GM23338 (cell line): ENCODE results near the gene HSF5. TPM values are rescaled to one million over a fixed set of nuclear protein-coding genes. Genes with fewer than 3 reads are reported as not detected.

ENCODE experiments used
- ATAC-seq: fragments of 200-7000 bp; cut with Tn5 transposase; 3 replicates; pipeline ENCODE4 v1.9.1; 2020
- DNase-seq: peaks from one replicate; pipeline ENCODE4 v3.0.0-alpha.2; 2015; ENCODE audit warnings: low spot score
- H2AFZ ChIP-seq: fragments of 200-600 bp; sonication (generic); 2 replicates; pipeline ENCODE4 v1.8.0; 2016; ENCODE audit warnings: antibody characterized with exemption, mild to moderate bottlenecking, moderate library complexity
- H3F3A ChIP-seq: fragments of 200-600 bp; sonication (generic); replicated peaks from 2 replicates; pipeline ENCODE4 v1.8.0; 2017; ENCODE audit warnings: antibody characterized with exemption, mixed run types, low read depth
- H3K27ac ChIP-seq: fragments of 200-600 bp; sonication (generic); 2 replicates; pipeline ENCODE4 v1.6.1; 2016; ENCODE audit warnings: low read depth
- H3K27me3 ChIP-seq: fragments of 200-600 bp; sonication (generic); 2 replicates; pipeline ENCODE4 v1.8.0; 2016; ENCODE audit warnings: mild to moderate bottlenecking, mixed run types, moderate library complexity; ENCODE audit not compliant: insufficient read depth
- H3K36me3 ChIP-seq: fragments of 200-600 bp; sonication (generic); 2 replicates; pipeline ENCODE4 v1.8.0; 2016; ENCODE audit warnings: mild to moderate bottlenecking; ENCODE audit not compliant: insufficient read depth
- H3K4me1 ChIP-seq: fragments of 200-600 bp; sonication (generic); 2 replicates; pipeline ENCODE4 v1.8.0; 2016; ENCODE audit warnings: mild to moderate bottlenecking, moderate library complexity; ENCODE audit not compliant: insufficient read depth
- H3K4me2 ChIP-seq: fragments of 200-600 bp; sonication (generic); 2 replicates; pipeline ENCODE4 v1.7.1; 2017; ENCODE audit warnings: mixed run types
- H3K4me3 ChIP-seq: fragments of 200-600 bp; sonication (generic); 2 replicates; pipeline ENCODE4 v1.6.1; 2016; ENCODE audit warnings: mixed run types
- H3K79me2 ChIP-seq: fragments of 200-600 bp; sonication (generic); replicated peaks from 2 replicates; pipeline ENCODE4 v1.8.0; 2017; ENCODE audit warnings: mild to moderate bottlenecking; ENCODE audit not compliant: insufficient read depth
- H3K9me2 ChIP-seq: fragments of 200-600 bp; sonication (generic); 2 replicates; pipeline ENCODE4 v1.8.0; 2017; ENCODE audit not compliant: insufficient read depth
- H4K20me1 ChIP-seq: fragments of 200-600 bp; sonication (generic); replicated peaks from 2 replicates; pipeline ENCODE4 v1.8.0; 2017; ENCODE audit warnings: mild to moderate bottlenecking; ENCODE audit not compliant: insufficient read depth
- H3K27ac Mint-ChIP-seq: 2 replicates; pipeline ENCODE4 v1.8.0; 2020; ENCODE audit warnings: inconsistent platforms, mild to moderate bottlenecking, moderate library complexity, mixed read lengths
- H3K27me3 Mint-ChIP-seq: 3 replicates; pipeline ENCODE4 v1.8.0; 2022; ENCODE audit warnings: low read depth, mild to moderate bottlenecking, moderate library complexity, mixed read lengths, inconsistent platforms; ENCODE audit not compliant: insufficient read depth, poor library complexity
- H3K36me3 Mint-ChIP-seq: 3 replicates; pipeline ENCODE4 v1.8.0; 2021; ENCODE audit warnings: low read depth, mild to moderate bottlenecking, inconsistent platforms, moderate library complexity, mixed read lengths
- H3K4me1 Mint-ChIP-seq: 3 replicates; pipeline ENCODE4 v1.8.0; 2020; ENCODE audit warnings: mild to moderate bottlenecking, inconsistent platforms, mixed read lengths
- H3K4me3 Mint-ChIP-seq: 3 replicates; pipeline ENCODE4 v1.8.0; 2021; ENCODE audit warnings: moderate library complexity, mild to moderate bottlenecking, inconsistent platforms, mixed read lengths
- H3K9me3 Mint-ChIP-seq: 3 replicates; pipeline ENCODE4 v1.8.0; 2020; ENCODE audit warnings: moderate library complexity, mild to moderate bottlenecking, inconsistent platforms, mixed read lengths
- EZH2phosphoT487 ChIP-seq: fragments of 200-600 bp; sonication (generic); IDR thresholded peaks from one replicate; pipeline ENCODE4 v1.8.1; 2018; ENCODE audit warnings: antibody characterized with exemption; ENCODE audit not compliant: unreplicated experiment
- POLR2AphosphoS5 ChIP-seq: IDR thresholded peaks from 2 replicates; pipeline ENCODE4 v1.6.1; 2016; ENCODE audit warnings: antibody characterized with exemption, low read depth
- REST ChIP-seq: IDR thresholded peaks from one replicate; pipeline ENCODE4 v1.6.1; 2018; ENCODE audit warnings: antibody characterized with exemption; ENCODE audit not compliant: unreplicated experiment
- ZNF462 ChIP-seq: fragments of 250-450 bp; sonication (Bioruptor Pico); IDR thresholded peaks from 2 replicates; pipeline ENCODE4 v1.5.0; 2020; ENCODE audit warnings: mild to moderate bottlenecking, moderate library complexity
- polyA plus RNA-seq: library from polyadenylated mRNA; unstranded; fragments of >200 nt; fragmentation: Nextera tagmentation; extraction: Ambion mirVana; gene quantifications from 2 replicates; pipeline ENCODE4 v1.2.1, GENCODE V29; 2016
- total RNA-seq: library from RNA; depleted of rRNA; stranded (reverse); fragments of >200 nt; shearing (Covaris generic); gene quantifications from 2 replicates; pipeline ENCODE4 v1.2.3, GENCODE V29; 2014

Gene HSF5
- total and polyA plus RNA-seq, 2 experiments from 2014 or later, result 0.24 TPM; not detected in 1

- TF ChIP-seq ZNF462, result no peak
- TF ChIP-seq REST, result no peak
These were observed 27.1 kb upstream of the HSF5 start (continued) for GRCh38 chr17:58515286-58515685.

GRCh38 chr17:58514770-58515157 lies 26.6 kb upstream of the HSF5 start:
- no peak for ATAC-seq
- H3K27ac ChIP-seq, result peak overlapping the region; percentile 92
- TF ChIP-seq EZH2phosphoT487, result no peak
- no peak for TF ChIP-seq POLR2AphosphoS5
- TF ChIP-seq ZNF462, result no peak

More at GRCh38 chr17:58514770-58515157, 26.6 kb upstream of the HSF5 start:
- Histone ChIP-seq H3K27me3 (no peaks in the 10 kb centered on the region), H3K4me1 (peaks cover 24% of the 10 kb centered on the region), H3K79me2 (peaks cover 34% of the 10 kb centered on the region), H3K4me3 (peak overlapping the region; percentile 95), H3F3A (peaks cover 8% of the 10 kb centered on the region; the same call in 1 of the 2 replicates), H3K36me3 (peaks cover 24% of the 10 kb centered on the region), H3K9me2 (0 out of 2 replicates have a peak, but pooled peaks cover under 1% of the 10 kb centered on the region), H3K4me2 (peak overlapping the region; percentile 82), H2AFZ (peak overlapping the region; percentile 66; the same call in 1 of the 2 replicates), H4K20me1 (no peaks in the 10 kb centered on the region; the same call in 1 of the 2 replicates)
- H3K27ac Mint-ChIP-seq, result peak overlapping the region; percentile 81
- peaks cover 30% of the 10 kb centered on the region for H3K4me1 Mint-ChIP-seq
- no peaks in the 10 kb centered on the region; the same call in 2 of the 3 replicates for H3K9me3 Mint-ChIP-seq
- peaks cover 19% of the 10 kb centered on the region for H3K27me3 Mint-ChIP-seq
- peak overlapping the region; percentile 93 for H3K4me3 Mint-ChIP-seq
- DNase-seq, result no peak
- peaks cover 32% of the 10 kb centered on the region for H3K36me3 Mint-ChIP-seq
